T-helper 2 cell (primary cell): ENCODE measurements around the gene CCR8.
A peak's percentile ranks its signal among the peaks of the same experiment; 100 is the strongest.

Experiments
- DNase-seq, 5 experiments: peaks; one replicate each; pipeline versions ENCODE4 v3.0.0 to v3.0.0-alpha.2; 2012 to 2022
- total RNA-seq, 2 donors: gene quantifications; one replicate each; lab custom pipeline; 2026; lab: John Stamatoyannopoulos, UW

Gene CCR8, protein sequence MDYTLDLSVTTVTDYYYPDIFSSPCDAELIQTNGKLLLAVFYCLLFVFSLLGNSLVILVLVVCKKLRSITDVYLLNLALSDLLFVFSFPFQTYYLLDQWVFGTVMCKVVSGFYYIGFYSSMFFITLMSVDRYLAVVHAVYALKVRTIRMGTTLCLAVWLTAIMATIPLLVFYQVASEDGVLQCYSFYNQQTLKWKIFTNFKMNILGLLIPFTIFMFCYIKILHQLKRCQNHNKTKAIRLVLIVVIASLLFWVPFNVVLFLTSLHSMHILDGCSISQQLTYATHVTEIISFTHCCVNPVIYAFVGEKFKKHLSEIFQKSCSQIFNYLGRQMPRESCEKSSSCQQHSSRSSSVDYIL
- 24.3 to 41.3 reads per million in 2 donors for total RNA-seq

DNA sequence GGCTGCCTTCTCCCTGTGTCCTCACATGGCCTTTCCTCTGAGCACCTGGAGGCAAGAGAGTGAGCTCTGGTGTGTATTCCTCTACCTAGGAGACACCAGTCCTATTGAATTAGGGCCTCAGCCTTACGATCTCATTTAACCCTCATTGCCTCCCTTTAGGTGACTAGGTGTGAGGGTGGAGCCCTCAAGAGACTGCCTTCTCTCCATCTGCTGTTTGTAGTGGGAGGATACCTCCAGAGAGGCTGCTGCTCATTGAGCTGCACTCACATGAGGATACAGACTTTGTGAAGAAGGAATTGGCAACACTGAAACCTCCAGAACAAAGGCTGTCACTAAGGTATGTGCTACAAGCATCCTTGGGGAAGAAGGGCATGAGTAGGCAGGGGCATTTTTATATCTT lies at the start of gene CCR8:
Gene CCR8 (plus strand): TSS at position 217 of the 400 bp plus-strand sequence. CDS start 2,623 bp downstream, outside the sequence.
- DNase-seq: peak in 1 of 5 experiments; percentile 75

- no peak for DNase-seq
Observed at GRCh38 chr3:39279745-39280517, 49.6 kb upstream of the CCR8 start, which contains the start of gene CX3CR1. Gene CX3CR1, minus strand, starts transcription at chr3:39280036. Its CDS starts 13,527 bp downstream, at chr3:39266509.

DNA sequence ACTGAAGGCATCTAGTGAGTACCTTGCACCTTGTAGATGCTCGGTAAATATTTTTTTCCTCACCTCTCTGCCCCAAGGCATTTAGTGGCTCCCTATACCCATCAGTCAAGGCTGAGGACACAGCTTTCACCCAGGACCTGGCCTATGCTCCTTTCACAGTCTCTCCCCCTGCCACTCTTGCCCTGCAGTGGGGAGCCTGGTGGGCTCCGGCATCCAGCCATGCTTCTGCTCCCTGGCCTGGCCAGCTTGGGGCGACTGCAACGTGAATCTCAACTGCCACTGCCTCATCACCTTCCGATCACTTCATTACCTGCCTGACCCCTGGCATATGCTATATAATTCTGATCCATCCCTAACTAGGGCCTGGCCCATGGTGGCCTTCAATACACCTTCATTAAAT lies 48.9 kb upstream of the CCR8 start:
- DNase-seq: no peak

DNA sequence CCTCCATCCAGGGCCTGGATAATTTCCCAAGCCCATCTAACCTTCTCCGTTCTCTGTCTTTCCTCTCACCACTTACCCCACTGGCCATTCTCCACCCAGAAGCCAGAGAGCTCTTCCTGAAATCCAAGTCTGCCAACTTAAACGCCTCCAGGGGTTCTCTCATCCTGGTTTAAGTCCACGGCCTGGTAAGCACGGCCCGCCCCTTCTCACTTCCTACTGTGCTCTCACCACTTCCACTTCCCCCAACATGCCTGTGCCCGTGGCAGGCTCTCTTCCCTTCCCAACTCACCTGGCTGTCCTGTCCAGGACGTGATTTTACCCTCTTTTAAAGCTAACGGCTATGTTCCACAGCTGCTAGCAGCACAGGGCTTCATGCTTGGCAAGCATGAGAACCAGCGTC lies 48.0 kb upstream of the CCR8 start:
- no peak for DNase-seq

DNA sequence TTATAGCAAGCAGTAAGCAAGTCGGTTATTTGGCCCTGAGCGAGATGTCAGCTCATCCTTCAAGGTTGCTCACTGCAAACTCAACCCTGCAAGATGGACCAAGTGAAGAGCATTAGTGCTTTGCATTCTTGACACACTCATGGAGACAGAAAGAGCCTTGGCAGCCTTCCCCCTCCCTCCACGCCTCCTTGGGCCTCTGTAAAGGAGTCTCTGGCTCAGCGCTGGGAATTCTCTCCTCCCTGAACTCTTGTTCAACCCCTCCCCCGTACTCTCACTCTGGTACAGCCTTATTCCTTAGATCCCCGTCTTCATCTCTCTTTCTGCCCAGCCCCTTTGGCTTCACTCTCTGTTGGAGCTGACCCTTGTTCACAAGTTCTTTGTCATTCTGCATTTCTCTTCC lies 47.5 kb upstream of the CCR8 start:
- DNase-seq: no peak

DNA sequence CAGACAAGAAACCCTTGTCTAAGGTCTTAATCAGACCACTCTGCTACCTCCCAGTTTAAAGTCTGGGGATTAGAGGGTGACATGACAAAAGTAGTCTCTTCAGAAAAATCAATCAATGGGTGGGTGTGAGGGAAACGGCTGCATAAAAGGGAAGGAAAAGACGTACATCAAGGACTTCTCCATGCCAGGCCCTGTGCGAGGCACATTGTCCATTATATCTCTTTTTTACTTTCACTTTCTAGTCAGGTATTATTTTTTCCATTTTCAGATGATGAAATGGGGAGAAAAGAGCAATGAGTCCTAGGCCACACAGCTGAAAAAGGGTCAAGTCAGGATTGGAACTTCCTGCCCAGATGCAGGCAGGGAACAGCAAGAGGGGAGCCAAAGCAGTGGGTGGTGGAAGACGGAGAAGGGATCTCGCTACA lies 45.0 kb upstream of the CCR8 start:
- no peak for DNase-seq

GRCh38 chr3:39285332-39285731 lies 44.2 kb upstream of the CCR8 start:
- DNase-seq: no peak

DNA sequence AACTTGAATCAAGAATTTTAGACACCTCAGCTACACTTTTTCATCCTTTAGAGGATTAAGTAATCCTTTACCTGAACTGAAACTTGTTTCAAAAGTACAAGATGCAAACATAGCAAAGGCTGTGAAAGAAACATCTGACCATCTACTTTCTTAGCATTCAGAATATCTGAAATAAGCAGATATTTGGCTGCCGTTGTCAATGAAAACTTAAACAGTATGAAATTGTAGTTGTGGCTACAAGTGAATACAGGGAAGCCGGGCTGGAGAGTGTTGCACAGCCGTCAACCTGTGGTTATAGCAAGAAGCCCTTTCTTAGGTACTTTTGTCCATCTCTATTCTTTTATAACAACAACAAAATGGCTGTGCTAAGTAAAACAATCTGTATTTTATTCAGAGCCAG lies 42.7 kb upstream of the CCR8 start:
- DNase-seq: no peak

GRCh38 chr3:39287216-39288164 lies 42.0 kb upstream of the CCR8 start:
- DNase-seq: no peak

- DNase-seq: peak; percentile 38 to 94 (median 66)
Observed at GRCh38 chr3:39288300-39288808, 41.2 kb upstream of the CCR8 start.

- no peak for DNase-seq
Observed at GRCh38 chr3:39289107-39289506, 40.4 kb upstream of the CCR8 start.

- DNase-seq: no peak
Observed at GRCh38 chr3:39290255-39290654, 39.3 kb upstream of the CCR8 start.

DNA sequence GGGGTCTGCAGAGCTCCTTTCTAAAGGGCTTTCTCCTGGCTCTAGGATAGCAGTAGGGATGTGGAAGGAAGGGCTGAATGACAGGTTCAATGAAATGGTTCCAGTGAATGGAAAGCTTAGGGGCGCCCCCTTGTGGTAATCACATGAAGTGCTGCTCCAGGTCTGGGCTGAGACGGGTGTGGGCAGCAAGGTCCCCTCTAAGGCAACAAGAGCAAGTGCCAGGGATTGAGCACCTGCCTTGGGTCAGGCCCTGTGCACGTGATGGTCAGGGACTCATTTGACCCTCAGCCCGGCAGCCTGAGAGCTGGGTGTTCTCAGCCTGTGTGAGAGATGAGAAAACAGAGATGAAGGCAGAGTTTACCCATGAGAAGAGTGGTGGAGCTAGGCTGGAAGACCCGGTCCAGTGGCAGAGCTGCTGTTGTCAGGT lies 37.6 kb upstream of the CCR8 start:
- peak; percentile 37 to 66 (median 55) for DNase-seq

GRCh38 chr3:39292961-39293360 lies 36.5 kb upstream of the CCR8 start:
- no peak for DNase-seq

DNA sequence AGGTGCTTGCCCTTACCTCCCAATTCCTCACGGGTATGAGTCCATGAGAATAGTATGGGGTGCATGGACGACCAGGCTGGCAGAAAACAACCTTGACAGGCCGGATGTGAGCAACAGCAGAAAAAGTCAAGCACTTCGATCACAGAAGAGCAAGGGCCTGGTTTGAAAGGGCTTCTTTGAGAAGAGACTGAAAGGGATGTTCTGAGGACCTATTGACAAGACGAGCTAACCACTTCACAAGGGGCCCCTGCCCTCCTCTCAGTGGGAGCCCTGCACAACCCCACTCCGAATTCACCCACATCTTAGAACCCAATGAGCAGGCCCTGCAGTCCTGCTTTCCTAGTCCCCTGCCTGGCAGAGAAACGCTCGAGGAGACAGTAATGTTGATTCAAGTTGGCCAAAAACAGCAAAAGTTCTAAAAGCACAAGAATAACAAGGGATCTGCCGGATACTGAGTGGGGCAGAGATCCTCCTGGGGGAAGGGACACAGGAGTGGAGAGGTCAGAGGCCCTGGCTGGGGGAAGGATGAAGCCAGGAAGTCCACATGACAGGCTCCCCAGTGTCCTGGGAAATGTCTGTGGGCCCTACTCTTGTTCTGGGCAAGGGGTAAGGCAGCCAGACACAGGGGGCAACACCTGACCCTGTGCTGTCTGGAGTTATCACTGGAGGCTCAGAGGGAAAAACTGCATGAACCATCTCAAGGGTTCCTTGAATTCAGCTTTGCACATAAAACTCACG lies 34.9 kb upstream of the CCR8 start:
- peak in 1 of 5 experiments; percentile 53 for DNase-seq

- peak in 1 of 5 experiments; percentile 69 for DNase-seq
Observed at GRCh38 chr3:39295184-39295775, 34.2 kb upstream of the CCR8 start.

GRCh38 chr3:39296197-39297077 lies 33.1 kb upstream of the CCR8 start:
- DNase-seq: no peak

- no peak for DNase-seq
Observed at GRCh38 chr3:39299279-39299678, 30.2 kb upstream of the CCR8 start.

DNA sequence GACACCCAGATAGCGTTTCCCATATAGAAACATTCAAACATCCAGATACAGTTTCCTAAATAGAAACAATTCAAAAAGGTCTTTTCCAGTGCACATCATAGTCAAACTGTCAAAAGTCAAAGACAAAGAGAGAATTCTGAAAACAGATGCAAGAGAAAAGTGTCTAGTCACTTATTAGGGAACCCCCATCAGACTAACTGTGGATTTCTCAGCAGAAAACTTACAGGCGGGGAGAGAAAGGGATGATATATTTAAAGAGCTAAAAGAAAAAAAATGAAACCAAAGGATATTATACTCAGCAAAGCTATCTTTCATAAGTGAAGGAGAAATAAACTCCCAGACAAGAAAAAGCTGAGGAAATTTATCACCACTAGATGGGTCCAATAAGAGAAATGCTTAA lies 27.3 kb upstream of the CCR8 start:
- no peak for DNase-seq

DNA sequence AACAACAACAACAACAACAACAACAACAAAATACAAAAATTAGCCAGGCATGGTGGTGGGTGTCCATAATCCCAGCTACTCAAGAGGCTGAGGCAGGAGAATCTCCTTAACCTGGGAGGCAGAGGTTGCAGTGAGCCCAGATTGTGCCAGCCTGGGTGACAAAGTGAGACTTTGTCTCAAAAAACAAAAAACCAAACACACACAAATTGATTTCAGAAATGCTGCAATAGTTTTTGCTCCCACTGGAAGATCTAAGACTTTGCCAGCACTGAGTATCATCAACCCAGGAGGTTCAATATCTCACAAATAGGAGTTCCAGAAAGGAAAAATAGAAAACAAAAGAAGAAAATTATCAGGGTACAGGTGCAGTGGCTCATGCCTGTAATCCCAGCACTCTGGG lies 16.2 kb upstream of the CCR8 start:
- no peak for DNase-seq
